HG03558 (cell line): ENCODE measurements around the gene ZBTB32.

Source experiments
- ATAC-seq: cut with Tn5 transposase; IDR thresholded peaks from one replicate; pipeline ENCODE4 v1.9.1; 2021; ENCODE audit warnings: moderate number of reproducible peaks; ENCODE audit not compliant: unreplicated experiment; ENCODE audit errors: extremely low read depth

Gene ZBTB32

DNA sequence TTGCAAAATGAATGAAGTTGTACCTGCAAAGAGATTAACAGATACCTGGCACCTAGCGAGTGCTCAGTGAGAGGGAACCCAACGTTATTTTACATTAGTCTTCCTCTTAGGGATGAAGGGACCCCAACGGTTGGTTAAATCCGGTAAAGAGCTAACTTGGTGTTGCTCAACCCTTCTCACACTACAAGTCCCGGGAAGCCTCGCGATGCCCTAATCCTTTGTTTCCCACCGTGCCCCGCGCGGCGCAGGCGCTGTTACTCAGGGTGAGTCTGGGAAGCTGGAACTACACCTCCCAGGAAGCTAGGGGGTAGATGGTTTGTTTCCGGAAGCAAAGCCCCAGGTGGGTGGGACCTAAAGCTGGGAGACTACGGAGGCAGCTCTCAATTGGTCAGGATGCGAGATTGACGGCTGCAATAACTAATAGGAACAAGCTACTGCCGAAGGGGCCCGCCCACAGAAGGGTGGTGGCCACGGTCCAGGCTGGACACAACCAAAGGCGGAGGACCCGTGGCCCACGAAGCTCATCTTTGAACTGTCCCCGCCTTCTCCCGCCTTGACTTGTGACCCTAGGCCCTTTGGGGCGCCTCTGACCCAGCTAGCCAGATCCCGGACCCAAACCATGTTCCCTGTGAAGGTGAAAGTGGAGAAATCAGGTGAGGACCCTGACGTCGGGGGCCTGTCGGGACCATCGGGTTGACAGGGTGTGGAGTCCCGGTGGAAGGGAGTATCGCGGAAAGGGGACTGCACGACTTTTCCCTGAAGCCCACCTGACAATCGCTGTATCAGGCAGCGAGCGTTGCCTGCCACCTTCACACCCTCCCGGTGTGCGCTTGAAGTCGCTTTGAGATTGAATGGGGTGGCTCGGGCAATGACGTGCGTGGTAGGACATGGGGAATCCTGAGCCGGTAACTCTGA, 44.0 kb downstream of the ZBTB32 start, which contains the start of gene LIN37:
LIN37 (plus strand) TSS at position 471 of the 915 bp plus-strand sequence; CDS start at position 620, 149 bp downstream.
- peak; percentile 57 for ATAC-seq

DNA sequence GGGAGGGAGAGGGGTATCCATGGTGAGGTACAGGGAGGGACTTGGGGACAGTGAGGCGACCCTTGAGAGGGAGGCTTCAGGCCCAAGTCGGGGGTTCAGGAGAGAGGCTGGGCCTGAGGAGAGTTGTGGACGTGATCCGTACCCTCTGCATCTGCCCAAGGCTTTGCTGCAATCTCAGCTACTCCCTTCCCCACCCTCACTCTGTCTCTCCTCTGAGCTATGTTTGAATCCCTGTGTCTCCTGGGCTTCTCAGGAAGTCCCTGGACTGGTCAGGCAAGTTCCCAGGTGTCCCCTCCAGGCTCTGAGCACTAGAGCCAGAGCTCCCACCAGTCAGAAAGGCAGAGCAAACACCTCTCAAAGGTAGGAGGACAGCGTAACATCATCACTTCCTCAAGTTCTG, 45.8 kb downstream of the ZBTB32 start:
- no peak for ATAC-seq

DNA sequence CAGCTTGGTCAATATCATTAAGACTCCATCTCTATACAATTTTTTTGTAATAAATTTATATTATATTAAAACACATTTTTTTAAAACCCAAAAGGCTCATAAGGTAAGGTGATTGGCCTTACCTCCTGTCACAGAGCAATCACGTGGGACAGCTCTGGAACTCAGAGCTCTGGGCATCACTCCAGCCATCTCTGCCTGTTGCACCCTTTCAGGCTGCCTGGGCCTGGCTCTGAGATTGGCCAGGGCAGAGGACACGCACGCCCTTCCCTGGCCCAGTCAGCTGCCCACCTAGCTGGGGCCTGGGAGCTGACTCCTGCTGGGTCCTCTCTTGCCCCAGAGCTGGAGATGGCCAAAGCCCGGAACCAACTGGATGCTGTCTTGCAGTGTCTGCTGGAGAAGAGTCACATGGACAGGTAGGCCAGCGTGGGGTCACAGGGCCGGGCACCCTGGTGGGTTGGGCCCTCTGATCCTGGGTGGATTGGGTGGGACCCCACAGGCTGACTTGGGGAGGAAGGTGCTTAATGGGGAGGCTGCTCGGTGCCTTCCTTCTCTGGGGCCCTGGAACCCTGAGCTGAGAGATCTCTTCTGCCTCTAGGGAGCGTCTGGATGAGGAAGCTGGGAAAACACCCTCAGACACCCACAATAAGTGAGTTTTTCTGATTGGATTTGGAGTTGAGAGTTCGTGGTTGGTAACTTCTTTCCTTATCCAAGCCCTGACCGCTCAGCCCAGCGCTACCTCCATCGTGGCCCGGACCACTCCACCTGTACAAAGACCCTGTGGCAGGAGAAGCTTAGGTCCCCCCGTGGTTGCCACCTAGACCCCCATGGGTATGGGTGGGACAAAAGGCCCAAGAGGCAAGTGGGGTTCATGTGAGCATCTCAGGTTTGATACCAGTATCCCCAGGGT, 47.7 kb downstream of the ZBTB32 start:
- ATAC-seq, result no peak

DNA sequence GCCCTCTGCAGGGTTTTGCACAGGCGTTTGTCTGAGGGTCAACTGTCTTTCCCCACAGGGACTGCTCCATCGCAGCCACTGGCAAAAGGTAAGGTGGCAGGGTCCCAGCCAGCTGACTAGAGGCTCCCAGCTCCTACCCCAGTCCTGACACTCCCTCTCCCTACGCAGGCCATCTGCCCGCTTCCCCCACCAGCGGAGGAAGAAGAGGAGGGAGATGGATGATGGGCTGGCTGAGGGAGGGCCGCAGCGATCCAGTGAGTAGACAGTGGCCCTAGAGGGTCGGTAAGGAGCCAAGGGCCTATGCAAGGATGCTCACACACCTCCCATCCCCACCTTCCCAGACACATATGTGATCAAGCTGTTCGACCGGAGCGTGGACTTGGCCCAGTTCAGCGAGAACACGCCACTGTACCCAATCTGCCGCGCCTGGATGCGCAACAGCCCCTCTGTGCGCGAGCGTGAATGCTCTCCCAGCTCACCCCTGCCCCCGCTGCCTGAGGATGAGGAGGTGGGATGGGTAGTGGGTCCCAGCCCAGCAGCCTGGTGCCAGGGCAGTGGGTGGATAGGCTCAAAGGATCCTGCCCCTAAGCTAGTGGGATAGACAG, 48.5 kb downstream of the ZBTB32 start:
- ATAC-seq, result no peak

DNA sequence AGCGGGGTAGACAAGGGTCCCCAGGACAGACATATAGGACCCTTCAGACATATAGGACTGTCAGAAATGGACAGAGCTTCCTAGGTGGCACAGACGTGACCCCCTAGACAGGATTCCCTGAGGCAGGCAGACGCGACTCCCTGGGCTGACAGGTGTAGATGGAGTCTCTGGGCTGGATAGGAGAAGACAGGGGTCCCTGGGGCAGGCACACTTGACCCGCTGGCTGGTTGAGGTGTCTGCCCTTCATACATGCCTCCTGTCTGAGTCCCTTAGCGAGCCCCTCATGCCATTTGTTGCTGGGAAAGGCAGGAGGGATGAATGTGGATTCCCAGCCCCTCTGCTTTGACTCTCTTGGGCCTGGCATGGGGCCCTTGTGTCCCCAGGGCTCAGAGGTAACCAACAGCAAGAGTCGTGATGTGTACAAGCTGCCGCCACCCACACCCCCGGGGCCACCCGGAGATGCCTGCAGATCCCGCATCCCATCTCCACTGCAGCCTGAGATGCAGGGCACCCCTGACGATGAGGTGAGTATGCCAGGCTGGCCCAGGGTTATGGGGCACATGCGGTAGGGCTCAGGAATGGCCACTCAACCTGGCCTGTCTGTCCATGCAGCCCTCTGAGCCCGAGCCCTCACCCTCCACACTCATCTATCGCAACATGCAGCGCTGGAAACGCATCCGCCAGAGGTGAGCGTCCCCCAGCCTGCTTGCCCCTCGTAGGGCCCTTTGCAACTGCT, 49.4 kb downstream of the ZBTB32 start:
- no peak for ATAC-seq

DNA sequence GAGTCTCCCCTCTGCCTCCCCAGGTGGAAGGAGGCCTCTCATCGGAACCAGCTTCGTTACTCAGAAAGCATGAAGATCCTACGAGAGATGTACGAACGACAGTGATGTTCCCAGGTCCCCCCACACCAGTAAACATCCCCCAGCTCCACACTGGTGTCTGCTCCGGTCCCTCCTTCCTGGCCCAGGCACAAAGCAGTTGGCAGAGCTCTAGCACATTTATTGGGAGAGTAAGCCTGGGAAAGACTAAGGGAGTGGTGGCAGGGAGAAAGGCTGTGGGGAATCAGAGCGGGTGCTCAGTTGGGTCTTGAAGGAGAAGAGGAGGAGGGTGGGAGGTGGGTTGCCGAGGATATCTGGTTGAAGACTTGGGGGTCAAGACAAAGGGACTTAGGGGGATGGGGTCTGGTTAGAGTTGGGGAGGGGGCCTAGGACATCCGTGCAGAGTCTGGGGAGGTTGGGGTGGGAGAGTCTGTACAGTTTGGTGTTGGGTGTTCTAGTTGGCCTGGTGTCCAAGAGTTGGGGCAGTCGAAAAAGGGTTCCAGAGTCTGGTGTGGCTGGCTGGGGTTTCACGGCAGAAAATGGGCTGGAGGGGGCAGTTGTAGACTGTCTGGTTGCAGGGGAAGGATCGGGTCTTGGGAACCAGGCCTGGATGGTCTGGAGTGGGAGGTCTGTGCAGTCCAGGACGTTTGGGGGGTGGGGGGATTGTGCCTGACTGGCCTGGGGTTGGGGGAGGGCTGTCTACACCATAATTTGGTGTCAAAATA, 50.2 kb downstream of the ZBTB32 start:
- no peak for ATAC-seq

DNA sequence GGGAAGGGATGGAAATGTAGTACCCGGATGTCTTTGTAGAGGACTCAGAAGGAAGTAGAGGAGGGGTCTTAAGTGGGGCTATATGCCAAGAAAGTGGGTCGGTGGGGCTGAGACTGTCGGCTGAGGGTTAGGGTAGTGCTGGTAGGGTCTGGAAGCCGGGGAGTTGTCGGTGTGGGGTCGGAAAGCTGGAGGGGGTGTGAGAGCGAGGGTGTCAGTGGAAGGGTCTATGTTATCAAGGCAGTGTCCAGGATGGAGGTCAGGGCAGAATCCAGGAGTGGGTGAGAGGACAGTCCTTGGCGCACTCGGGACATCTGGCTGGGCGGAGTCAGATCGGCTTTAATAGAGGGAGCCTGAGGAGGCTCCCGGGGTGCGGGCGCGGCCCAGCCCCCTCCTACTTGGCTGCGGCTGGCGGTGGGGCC, 50.8 kb downstream of the ZBTB32 start:
- no peak for ATAC-seq

DNA sequence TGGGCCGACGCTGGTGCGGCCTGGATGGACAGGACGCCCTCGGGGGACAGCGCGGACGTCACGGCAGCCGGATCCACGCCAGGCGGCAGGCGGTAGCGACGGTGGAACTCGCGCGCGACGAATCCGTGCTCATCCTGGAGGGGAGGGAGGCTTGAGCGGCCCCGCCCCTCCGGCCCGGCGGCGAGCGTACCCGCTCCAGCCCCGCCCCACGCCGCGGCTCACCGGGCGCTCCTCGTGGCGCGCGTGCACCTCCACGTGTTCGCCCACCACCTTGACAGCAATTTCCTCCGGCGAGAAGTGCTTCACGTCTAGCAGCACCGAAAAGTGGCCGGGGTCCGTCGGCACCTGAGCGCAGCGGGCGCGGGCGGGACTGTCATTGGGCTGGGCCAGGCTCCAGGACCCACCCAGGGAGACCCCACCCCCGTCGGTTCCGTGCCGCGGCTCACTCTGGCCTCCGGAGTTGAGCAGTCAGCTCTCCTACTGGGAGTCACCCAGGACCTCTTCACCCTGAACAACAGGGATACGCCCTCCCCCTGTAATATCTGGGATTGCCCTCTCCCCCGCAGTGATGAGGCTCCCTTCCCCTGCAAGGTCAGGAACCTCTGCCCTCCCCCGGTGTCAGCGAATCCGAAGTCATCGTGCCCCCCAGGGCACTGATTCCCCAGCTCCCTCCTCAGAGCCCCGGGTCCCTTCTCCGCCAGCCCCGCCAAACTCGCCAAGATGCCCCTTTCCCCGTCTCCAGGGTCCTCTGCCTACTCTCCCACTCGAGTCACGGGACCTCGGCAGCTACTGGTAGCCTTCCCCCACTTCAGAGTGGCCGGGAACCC, 51.4 kb downstream of the ZBTB32 start:
- ATAC-seq, result no peak

DNA sequence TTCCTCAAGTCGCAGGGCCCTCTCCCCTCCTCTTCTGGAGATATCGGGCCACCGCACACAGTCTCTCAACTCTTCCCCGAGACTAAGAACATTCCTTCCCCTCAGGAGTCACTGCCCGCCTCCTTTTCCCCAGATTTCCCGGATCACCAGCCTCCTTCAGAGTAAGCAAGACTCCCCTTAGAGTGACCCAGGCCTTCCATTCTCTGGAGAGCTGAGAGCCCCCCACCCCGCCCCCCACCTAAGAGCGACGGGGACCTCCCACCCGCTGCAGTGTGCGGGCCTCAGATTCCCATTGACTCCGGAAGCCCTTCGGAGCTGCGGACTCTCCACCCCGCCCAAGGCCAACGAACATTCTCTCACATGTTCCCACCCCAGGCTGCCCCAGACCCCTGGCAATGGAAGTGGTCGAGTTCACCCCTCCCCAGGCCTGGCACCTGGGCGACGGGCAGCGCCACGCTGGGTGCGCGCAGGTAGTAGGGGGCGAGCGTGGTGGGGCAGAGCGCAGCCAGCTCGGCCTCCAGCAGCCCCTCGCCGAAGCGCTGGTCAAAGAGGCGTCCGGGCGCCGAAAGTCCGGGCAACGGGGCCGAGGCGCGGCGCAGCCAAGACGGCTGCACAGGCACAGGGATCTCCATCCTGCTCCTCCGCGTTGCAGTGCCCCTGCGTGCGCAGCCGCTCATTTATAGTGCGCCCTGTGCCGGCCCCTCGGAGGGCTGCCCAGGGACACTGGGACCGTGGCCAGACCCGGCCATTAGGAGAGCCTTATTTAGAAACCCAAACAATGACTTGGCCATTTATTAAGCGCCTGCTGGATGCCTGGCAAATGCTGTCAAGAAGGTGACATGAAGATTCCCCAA, 52.2 kb downstream of the ZBTB32 start, which contains the start of gene HSPB6:
HSPB6 (minus strand) TSS at position 653 of the 854 bp plus-strand sequence; CDS start at position 632, 21 bp downstream.
- ATAC-seq, result no peak

DNA sequence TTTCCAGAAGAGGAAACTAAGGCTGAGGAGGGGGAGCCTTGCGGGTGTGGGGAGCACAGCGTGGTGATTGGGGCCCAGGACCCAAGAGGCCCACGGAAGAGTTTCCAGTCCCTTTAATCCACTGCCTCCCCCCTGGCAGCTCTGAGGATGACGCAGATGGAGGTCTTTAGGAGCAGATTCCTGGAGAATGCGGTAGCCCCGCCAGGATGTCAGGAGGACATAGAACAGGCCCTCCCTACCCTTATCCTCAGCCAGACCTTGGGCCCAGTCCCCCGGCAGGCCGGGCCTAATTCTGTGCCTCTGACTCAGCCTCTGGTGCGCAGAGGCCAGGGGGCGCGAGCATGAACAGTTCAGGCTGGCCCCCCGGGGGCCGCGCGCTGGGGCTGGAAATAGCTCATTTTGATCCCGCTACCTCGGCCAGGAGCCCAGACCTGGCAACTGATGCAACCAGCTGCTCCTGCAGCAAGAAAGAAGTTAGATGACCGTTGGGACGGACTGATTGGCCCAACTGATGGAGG, 52.9 kb downstream of the ZBTB32 start:
- ATAC-seq, result no peak

DNA sequence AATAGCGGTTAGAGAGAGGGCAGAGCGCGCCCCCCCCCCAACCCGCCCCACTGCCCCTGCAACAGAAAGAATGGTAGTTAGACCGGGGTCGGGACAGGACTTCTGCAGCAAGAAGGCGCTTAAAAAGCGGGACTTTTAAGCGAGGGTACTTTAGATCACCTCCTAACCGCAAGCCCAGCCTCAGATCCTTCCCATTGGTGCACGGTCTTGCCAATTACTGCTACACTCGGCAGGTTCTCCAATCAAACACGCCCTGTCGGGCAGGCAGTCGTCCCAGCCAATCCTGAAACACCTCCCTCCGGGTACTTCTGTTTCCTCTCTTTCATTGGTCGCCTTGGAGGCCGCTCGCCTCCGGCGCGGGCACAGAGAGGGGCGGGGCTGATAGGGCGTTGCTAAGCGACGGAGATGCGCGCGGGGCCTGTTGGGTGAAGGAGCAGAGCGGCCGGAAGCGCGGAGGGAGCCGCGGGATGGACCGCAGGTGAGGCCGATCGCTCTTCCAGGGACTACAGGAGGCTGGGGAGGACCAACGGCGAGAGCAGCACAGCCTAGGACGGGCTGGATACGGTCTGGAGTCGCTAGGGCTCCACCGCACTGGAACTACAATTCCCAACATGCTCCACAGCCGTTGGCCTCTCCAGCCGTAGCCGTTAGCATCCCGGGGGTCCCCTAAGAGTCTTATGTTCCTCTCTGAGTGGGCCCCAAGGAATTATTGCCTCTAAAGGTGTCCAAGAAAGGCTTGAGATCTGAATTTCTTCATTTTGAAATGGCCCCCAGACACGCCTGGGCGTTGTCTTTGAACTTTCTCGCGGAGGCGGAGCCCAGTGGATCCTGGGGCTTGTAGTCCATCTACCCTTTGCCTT, 53.6 kb downstream of the ZBTB32 start, which contains the start of gene PROSER3:
PROSER3 (plus strand) TSS at position 428 of the 860 bp plus-strand sequence; CDS start at position 468, 40 bp downstream.
- peak; percentile 77 for ATAC-seq

DNA sequence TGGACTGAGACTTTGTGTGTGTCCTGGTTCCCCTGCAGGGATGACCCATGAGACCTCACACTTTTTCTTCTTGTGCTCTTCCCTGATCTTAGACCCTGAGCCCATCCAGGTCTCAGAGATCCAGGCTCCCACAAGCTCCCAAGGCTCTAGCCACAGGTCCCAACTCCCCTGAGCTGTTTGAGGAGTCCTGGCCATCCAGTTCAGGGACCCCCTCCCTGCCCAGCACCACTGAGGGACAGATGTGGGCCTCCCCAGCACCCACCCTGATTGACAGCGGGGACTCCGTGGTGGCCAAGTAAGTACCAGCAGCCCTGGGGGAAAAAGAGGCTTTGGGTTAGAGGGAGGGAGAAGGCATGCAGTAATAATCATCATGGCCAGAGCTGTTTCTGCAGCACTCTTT, 55.3 kb downstream of the ZBTB32 start:
- no peak for ATAC-seq

DNA sequence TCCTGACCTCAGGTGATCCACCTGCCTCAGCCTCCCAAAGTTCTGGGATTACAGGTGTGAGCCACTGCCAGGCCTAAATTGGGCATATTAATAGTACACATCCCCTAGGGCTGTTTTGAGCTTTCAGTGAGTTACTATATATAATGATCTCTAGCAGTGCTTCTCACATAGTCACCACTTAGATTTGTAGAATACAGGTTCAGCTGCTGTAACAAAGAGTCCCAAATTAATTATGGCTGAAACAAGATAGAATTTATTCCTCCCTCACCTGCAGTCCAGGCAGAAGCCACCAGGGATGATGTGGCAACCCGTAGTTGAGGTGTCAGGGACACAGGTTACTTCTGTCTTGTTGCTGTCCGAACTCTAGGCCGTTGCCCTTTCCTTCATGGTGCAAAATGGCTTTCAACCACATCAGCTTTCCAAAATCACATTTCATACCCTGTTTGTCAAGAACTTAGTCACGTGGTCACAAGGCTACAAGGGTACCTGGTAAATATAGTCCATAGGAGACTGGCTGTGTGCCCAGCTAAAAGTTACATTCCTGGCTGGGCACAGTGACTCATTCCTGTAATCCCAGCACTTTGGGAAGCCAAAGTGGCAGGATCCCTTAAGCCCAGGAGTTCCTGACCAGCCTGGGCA, 56.5 kb downstream of the ZBTB32 start:
- no peak for ATAC-seq

DNA sequence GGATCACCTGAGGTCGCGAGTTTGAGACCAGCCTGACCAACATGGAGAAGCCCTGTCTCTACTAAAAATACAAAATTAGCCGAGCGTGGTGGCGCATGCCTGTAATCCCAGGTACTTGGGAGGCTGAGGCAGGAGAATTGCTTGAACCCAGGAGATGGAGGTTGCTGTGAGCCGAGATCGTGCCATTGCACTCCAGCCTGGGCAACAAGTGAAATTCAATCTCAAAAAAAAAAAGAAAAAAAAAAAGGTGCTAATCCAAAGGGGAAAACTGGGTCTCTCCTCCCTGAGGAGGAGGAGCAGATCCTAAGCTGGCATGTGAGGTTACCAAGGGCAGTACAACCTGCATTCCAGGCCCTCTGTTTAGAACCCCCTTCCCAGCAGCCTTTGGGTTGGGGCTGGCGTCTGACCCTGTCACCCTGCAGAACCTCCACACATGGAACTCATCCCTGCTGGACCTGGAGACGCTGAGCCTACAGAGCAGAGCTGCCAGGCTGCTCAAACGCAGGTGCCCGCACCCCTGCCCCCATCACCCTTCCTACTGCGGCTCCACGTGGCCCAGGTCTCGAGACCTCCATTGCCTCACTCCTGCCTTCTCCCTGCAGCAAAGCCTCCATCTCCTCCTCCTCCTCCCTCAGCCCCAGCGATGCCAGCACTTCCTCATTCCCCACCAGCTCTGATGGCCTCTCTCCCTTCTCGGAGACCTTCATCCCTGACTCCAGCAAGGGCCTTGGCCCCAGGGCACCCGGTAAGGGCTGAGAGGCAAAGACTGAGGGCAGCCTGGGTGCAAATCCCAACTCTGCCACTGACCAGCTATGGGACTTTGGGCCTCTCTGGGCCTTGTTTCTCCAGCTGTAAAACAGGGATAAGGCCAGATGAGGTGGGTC, 60.3 kb downstream of the ZBTB32 start:
- no peak for ATAC-seq
